Vagina (tissue), 2 donors: ENCODE data around the gene ST7.

Experiments used
- CTCF ChIP-seq, 3 experiments: fragments of 450-650 bp in 2 of 3; fragments of 200-600 bp in 1 of 3; sonication (generic) in 1 of 3; IDR thresholded peaks; one replicate each; pipeline ENCODE4 v1.5.1; 2017 to 2019; ENCODE audit warnings: antibody characterized with exemption in 3 of 3, mild to moderate bottlenecking in 2 of 3, moderate library complexity in 2 of 3
- POLR2A ChIP-seq, 2 donors: fragments of 450-650 bp; IDR thresholded peaks; one replicate each; pipeline ENCODE4 v1.6.1; 2017; ENCODE audit warnings: antibody characterized with exemption in 2 of 2, mild to moderate bottlenecking in 2 of 2, moderate library complexity in 2 of 2
- POLR2AphosphoS5 ChIP-seq, 2 donors: sonication (generic); formaldehyde crosslinking; IDR thresholded peaks; one replicate each; pipeline ENCODE4 v1.9.0; 2017; ENCODE audit warnings: antibody characterized with exemption in 2 of 2, mild to moderate bottlenecking in 2 of 2, low read depth in 1 of 2; ENCODE audit not compliant: insufficient read depth in 1 of 2

GRCh38 chr7:117112640-117113039, 159.3 kb downstream of the ST7 start:
- TF ChIP-seq CTCF (IDR thresholded peaks at IDR 0.05): no peak
- TF ChIP-seq POLR2A (IDR thresholded peaks at IDR 0.05): no peak
- no peak for TF ChIP-seq POLR2AphosphoS5 (IDR thresholded peaks at IDR 0.05; ENCODE audit: insufficient read depth in 1 of 2, low read depth in 1 of 2)
